HG03103 (cell line): Measurements from ENCODE around the gene ZNF785.
A peak's percentile ranks its signal among the peaks of the same experiment; 100 is the strongest.

Experiments used
- ATAC-seq: cut with Tn5 transposase; IDR thresholded peaks from one replicate; pipeline ENCODE4 v1.9.1; 2021; ENCODE audit warnings: low read depth; ENCODE audit not compliant: unreplicated experiment

The ZNF785 gene

GRCh38 chr16:30567160-30567990 lies 18.1 kb downstream of the ZNF785 start:
- no peak for ATAC-seq

GRCh38 chr16:30566531-30566930 lies 19.0 kb downstream of the ZNF785 start:
- ATAC-seq: no peak

- ATAC-seq: no peak
Observed at GRCh38 chr16:30565984-30566383, 19.5 kb downstream of the ZNF785 start.

GRCh38 chr16:30565526-30565925 lies 20.0 kb downstream of the ZNF785 start:
- ATAC-seq: no peak

GRCh38 chr16:30562021-30562420 lies 23.5 kb downstream of the ZNF785 start:
- no peak for ATAC-seq

- no peak for ATAC-seq
Observed at GRCh38 chr16:30561089-30561816, 24.2 kb downstream of the ZNF785 start.

- no peak for ATAC-seq
Observed at GRCh38 chr16:30559690-30560089, 25.8 kb downstream of the ZNF785 start.

- ATAC-seq: no peak
Observed at GRCh38 chr16:30558789-30559377, 26.6 kb downstream of the ZNF785 start.

- peak; percentile 76 for ATAC-seq
Observed at GRCh38 chr16:30557957-30558788, 27.3 kb downstream of the ZNF785 start, which contains the start of gene ZNF764. TSS of gene ZNF764 (minus strand) at chr16:30558374. CDS start at chr16:30558182, 192 bp downstream.

GRCh38 chr16:30557707-30557956 lies 27.9 kb downstream of the ZNF785 start:
- no peak for ATAC-seq

GRCh38 chr16:30556125-30556473 lies 29.4 kb downstream of the ZNF785 start:
- ATAC-seq: no peak

GRCh38 chr16:30555315-30556124 lies 30.0 kb downstream of the ZNF785 start:
- ATAC-seq: no peak

- ATAC-seq: no peak
Observed at GRCh38 chr16:30554557-30555314, 30.8 kb downstream of the ZNF785 start.

- no peak for ATAC-seq
Observed at GRCh38 chr16:30553393-30553899, 32.1 kb downstream of the ZNF785 start.

GRCh38 chr16:30552956-30553355 lies 32.5 kb downstream of the ZNF785 start:
- ATAC-seq: no peak

- no peak for ATAC-seq
Observed at GRCh38 chr16:30551781-30552180, 33.7 kb downstream of the ZNF785 start.

GRCh38 chr16:30548416-30549253 lies 36.9 kb downstream of the ZNF785 start:
- ATAC-seq: no peak

- no peak for ATAC-seq
Observed at GRCh38 chr16:30546115-30546514, 39.4 kb downstream of the ZNF785 start.
